ENCODE results near the gene TSPAN5. TPM values are rescaled to one million over a fixed set of nuclear protein-coding genes. Genes with fewer than 3 reads are reported as not detected.
A peak's percentile ranks its signal among the peaks of the same experiment; 100 is the strongest.

TSPAN5 gene
- total RNA-seq, 1 experiment from 2014 or later = 12.4 TPM

DNA sequence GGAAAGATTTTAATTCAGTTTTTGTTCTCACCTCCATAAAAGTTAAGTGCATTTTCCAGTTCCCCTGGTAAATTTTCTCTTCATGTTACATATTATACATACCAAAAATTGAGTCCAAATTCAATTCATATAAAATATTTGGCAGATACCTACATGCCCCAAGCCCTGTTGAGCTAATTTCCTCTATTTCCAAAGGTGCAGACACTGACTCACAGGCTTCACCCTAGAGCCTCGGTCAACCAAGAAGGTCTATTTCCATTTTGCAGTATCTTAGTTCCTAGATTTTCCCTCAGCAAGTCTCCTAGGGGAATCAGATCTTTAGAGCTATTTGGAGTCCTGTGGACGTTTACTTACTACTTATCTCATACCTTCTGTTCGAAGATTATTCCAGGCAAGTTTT is 174.4 kb downstream of the TSPAN5 start:
- H3K27me3 ChIP-seq (ENCODE audit: insufficient read depth, low read depth) = no peaks in the 10 kb centered on the region
- BruUV-seq (replicated peaks) = no TSS peak
- H3K36me3 ChIP-seq (ENCODE audit: low read depth) = no peaks in the 10 kb centered on the region
- H3K4me3 ChIP-seq = no peak overlapping the region
- TF ChIP-seq, protein P1, sequence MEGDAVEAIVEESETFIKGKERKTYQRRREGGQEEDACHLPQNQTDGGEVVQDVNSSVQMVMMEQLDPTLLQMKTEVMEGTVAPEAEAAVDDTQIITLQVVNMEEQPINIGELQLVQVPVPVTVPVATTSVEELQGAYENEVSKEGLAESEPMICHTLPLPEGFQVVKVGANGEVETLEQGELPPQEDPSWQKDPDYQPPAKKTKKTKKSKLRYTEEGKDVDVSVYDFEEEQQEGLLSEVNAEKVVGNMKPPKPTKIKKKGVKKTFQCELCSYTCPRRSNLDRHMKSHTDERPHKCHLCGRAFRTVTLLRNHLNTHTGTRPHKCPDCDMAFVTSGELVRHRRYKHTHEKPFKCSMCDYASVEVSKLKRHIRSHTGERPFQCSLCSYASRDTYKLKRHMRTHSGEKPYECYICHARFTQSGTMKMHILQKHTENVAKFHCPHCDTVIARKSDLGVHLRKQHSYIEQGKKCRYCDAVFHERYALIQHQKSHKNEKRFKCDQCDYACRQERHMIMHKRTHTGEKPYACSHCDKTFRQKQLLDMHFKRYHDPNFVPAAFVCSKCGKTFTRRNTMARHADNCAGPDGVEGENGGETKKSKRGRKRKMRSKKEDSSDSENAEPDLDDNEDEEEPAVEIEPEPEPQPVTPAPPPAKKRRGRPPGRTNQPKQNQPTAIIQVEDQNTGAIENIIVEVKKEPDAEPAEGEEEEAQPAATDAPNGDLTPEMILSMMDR (conservative IDR thresholded peaks at IDR 0.05) = no peak
- no peak for TF ChIP-seq EZH2 (IDR thresholded peaks at IDR 0.05; ENCODE audit: low read depth)
- intact Hi-C loops (cut with micrococcal nuclease; ENCODE audit: unreplicated experiment) = no loop called here
- DNase-seq = no peak
- CTCF ChIA-PET = no interaction called here
- H3K4me2 ChIP-seq = 0 out of 2 replicates have a peak overlapping the region, but pooled peaks have one; percentile 31
- H3K9me2 ChIP-seq (ENCODE audit: insufficient read depth) = no peaks in the 10 kb centered on the region
- POLR2A ChIA-PET (ENCODE audit: unreplicated experiment) = interaction anchor here (0.6 kb wide), 1 partner anchor 333 kb away, joined by 3 read pairs; no protein-coding TSS in a partner anchor
- 0 out of 2 replicates have a peak, but pooled peaks cover 9% of the 10 kb centered on the region for H3K79me2 ChIP-seq (ENCODE audit: low read depth)
- no peak overlapping the region for H2AFZ ChIP-seq
- peaks cover 51% of the 10 kb centered on the region for H3K4me1 ChIP-seq (replicated peaks; ENCODE audit: insufficient read depth)
- H3K27ac ChIP-seq = peak overlapping the region; percentile 57; the same call in 1 of the 2 replicates
- H3F3A ChIP-seq (ENCODE audit: insufficient read depth, low read depth) = peaks cover 22% of the 10 kb centered on the region; the same call in 1 of the 2 replicates
- H4K20me1 ChIP-seq (ENCODE audit: insufficient read depth) = no peaks in the 10 kb centered on the region
- no peaks in the 10 kb centered on the region for H3K9me3 ChIP-seq (ENCODE audit: insufficient read depth, low read depth)

DNA sequence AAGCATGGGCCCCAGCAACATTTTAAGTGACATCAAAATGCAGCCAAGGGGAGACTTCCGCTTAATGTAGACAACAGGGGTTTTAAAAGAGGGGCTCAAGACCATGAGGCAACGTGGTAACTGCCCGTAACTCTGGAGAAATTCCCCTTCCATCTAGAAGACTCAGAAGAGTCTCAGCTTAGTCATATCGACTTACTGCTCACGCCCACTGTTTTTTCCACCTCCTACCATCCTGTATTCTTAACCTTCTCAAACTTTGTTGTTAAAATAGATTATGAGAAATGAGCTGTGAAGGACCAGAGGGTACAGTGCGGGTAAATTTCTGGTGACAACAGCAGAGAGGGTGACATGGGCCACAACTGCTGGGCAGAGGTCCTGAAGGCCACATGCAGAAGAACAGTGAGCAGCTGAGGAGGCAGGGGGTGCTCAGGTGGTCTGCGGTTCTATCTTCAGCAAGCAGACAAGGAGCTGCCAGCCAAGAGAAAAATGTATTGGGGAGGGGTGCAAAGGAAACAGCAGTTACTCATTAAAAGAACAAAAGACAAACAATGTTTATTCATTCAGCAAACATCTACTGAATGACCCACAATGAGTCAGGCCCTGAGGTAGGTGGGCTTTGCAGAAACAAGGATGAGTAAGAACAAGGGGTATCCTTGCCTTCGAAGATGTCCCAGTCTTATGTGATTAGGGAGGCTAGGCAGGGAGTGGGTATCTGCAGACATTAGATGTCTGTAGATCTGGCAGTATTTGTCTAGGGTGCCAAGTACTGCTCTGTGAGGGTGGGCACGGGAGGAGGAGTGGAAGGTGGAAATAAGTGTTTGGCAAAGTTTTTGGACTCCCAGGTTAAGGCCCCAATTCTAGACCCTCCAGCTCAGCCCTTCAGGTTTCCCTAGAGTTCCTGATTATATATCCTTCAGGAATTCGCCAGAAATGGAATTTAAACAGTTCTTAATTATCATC is 175.3 kb downstream of the TSPAN5 start:
- peak in 1 of 2 experiments; percentile 38 for DNase-seq
- peak overlapping the region; percentile 57 for H3K27ac ChIP-seq
- H3K9me2 ChIP-seq (ENCODE audit: insufficient read depth) = no peaks in the 10 kb centered on the region
- intact Hi-C loops (cut with micrococcal nuclease; ENCODE audit: unreplicated experiment) = no loop called here
- BruUV-seq (replicated peaks) = no TSS peak
- no peak overlapping the region for H2AFZ ChIP-seq
- H3F3A ChIP-seq (ENCODE audit: insufficient read depth, low read depth) = peaks cover 22% of the 10 kb centered on the region; the same call in 1 of the 2 replicates
- ChIA-PET POLR2A (ENCODE audit: unreplicated experiment) (interaction anchor here (0.6 kb wide), 1 partner anchor 9 kb away, joined by 6 read pairs; no protein-coding TSS in a partner anchor), CTCF (no interaction called here)
- H3K9me3 ChIP-seq (ENCODE audit: insufficient read depth, low read depth) = no peaks in the 10 kb centered on the region
- H4K20me1 ChIP-seq (ENCODE audit: insufficient read depth) = no peaks in the 10 kb centered on the region
- TF ChIP-seq, protein P1 (conservative IDR thresholded peaks at IDR 0.05) = no peak
- peak overlapping the region; percentile 31; the same call in 1 of the 2 replicates for H3K4me2 ChIP-seq
- H3K27me3 ChIP-seq (ENCODE audit: insufficient read depth, low read depth) = no peaks in the 10 kb centered on the region
- H3K4me1 ChIP-seq (replicated peaks; ENCODE audit: insufficient read depth) = peaks cover 58% of the 10 kb centered on the region
- H3K36me3 ChIP-seq (ENCODE audit: low read depth) = no peaks in the 10 kb centered on the region
- 0 out of 2 replicates have a peak, but pooled peaks cover 9% of the 10 kb centered on the region for H3K79me2 ChIP-seq (ENCODE audit: low read depth)
- H3K4me3 ChIP-seq = no peak overlapping the region

DNA sequence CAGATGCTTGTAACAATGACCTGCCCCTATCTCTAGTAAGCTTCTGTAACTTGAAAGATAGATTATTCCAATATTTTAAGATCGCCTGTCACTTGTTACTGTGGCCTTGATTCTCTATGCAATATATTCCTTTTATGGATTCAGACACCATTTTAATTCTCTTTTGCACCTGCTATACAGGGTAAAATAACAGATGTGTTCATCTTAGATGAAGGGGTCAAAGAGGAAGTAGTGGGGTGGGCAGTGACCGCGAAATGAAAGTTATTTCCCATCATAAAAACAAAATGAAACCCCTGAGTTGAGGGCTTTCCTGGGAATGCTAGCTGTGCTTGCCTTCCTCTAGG is 175.9 kb downstream of the TSPAN5 start:
- POLR2A ChIA-PET (ENCODE audit: unreplicated experiment) = no interaction called here
- Histone ChIP-seq H3K4me1 (replicated peaks; ENCODE audit: insufficient read depth) (peaks cover 58% of the 10 kb centered on the region), H2AFZ (no peak overlapping the region), H3K36me3 (ENCODE audit: low read depth) (no peaks in the 10 kb centered on the region), H3K4me2 (no peak overlapping the region), H4K20me1 (ENCODE audit: insufficient read depth) (no peaks in the 10 kb centered on the region), H3K4me3 (no peak overlapping the region), H3K27ac (peak overlapping the region; percentile 57), H3K27me3 (ENCODE audit: insufficient read depth, low read depth) (no peaks in the 10 kb centered on the region), H3K9me3 (ENCODE audit: insufficient read depth, low read depth) (no peaks in the 10 kb centered on the region), H3K79me2 (ENCODE audit: low read depth) (0 out of 2 replicates have a peak, but pooled peaks cover 9% of the 10 kb centered on the region), H3K9me2 (ENCODE audit: insufficient read depth) (no peaks in the 10 kb centered on the region), H3F3A (ENCODE audit: insufficient read depth, low read depth) (peaks cover 22% of the 10 kb centered on the region; the same call in 1 of the 2 replicates)
- BruUV-seq (replicated peaks) = no TSS peak
- TF ChIP-seq, protein P1 (conservative IDR thresholded peaks at IDR 0.05) = no peak
- TF ChIP-seq EZH2 (IDR thresholded peaks at IDR 0.05; ENCODE audit: low read depth) = no peak
- intact Hi-C loops (cut with micrococcal nuclease; ENCODE audit: unreplicated experiment) = no loop called here
- CTCF ChIA-PET = no interaction called here
- DNase-seq = no peak
